GM19240 (cell line): Measurements from ENCODE around the gene TTN.

ENCODE experiments used
- DNase-seq: peaks from one replicate; pipeline ENCODE4 v3.0.0; 2011; ENCODE audit warnings: low spot score; ENCODE audit not compliant: insufficient read length

The TTN gene

GRCh38 chr2:178496049-178496448, 311.2 kb downstream of the TTN start:
- DNase-seq = no peak

- no peak for DNase-seq
Measured at GRCh38 chr2:178491612-178492011, 315.6 kb downstream of the TTN start.

GRCh38 chr2:178485356-178485755, 321.9 kb downstream of the TTN start:
- DNase-seq = no peak

GRCh38 chr2:178484245-178485041, 322.8 kb downstream of the TTN start:
- no peak for DNase-seq

GRCh38 chr2:178482437-178482836, 324.8 kb downstream of the TTN start:
- no peak for DNase-seq

GRCh38 chr2:178480227-178481181, 326.7 kb downstream of the TTN start, which contains the start of gene PLEKHA3:
TSS of gene PLEKHA3 (plus strand) at chr2:178480457. CDS start at chr2:178480870, 413 bp downstream.
- peak; percentile 26 for DNase-seq

- DNase-seq = no peak
Measured at GRCh38 chr2:178479758-178480226, 327.4 kb downstream of the TTN start.

- DNase-seq = no peak
Measured at GRCh38 chr2:178479275-178479616, 328.0 kb downstream of the TTN start.

- DNase-seq = peak; percentile 41
Measured at GRCh38 chr2:178478439-178479274, 328.6 kb downstream of the TTN start, which contains the start of gene FKBP7. TSS of gene FKBP7 (minus strand) at chr2:178478600. CDS start at chr2:178478499, 101 bp downstream.

- no peak for DNase-seq
Measured at GRCh38 chr2:178478130-178478438, 329.1 kb downstream of the TTN start.

- DNase-seq = no peak
Measured at GRCh38 chr2:178477443-178478129, 329.6 kb downstream of the TTN start.

- no peak for DNase-seq
Measured at GRCh38 chr2:178476477-178476876, 330.7 kb downstream of the TTN start.
